Lower lobe of right lung (tissue), 2 donors: ENCODE results near the gene MYH13. TPM values are rescaled to one million over a fixed set of nuclear protein-coding genes. Genes with fewer than 3 reads are reported as not detected.

Experiments
- ATAC-seq, 2 donors: fragments of 200-7000 bp; cut with Tn5 transposase; one replicate each; pipeline ENCODE4 v1.9.1; 2020 to 2022; ENCODE audit warnings: mild to moderate bottlenecking in 2 of 2, moderate library complexity in 2 of 2
- DNase-seq: peaks from one replicate; pipeline ENCODE4 v3.0.0-alpha.2; 2020
- H3K27ac ChIP-seq: fragments of 200-600 bp; one replicate; pipeline ENCODE4 v1.8.0; 2022
- H3K27me3 ChIP-seq: fragments of 200-600 bp; one replicate; pipeline ENCODE4 v1.8.0; 2022; ENCODE audit warnings: low read depth
- H3K36me3 ChIP-seq: fragments of 200-600 bp; one replicate; pipeline ENCODE4 v1.8.0; 2022; ENCODE audit warnings: mild to moderate bottlenecking
- H3K4me1 ChIP-seq: fragments of 200-600 bp; one replicate; pipeline ENCODE4 v1.8.0; 2022
- H3K4me3 ChIP-seq: fragments of 200-600 bp; one replicate; pipeline ENCODE4 v1.8.0; 2022; ENCODE audit warnings: mild to moderate bottlenecking
- H3K9me3 ChIP-seq: fragments of 200-600 bp; one replicate; pipeline ENCODE4 v1.8.0; 2022
- CTCF ChIP-seq: fragments of 200-600 bp; IDR thresholded peaks from one replicate; pipeline ENCODE4 v1.8.0; 2022; ENCODE audit warnings: antibody characterized with exemption, mild to moderate bottlenecking
- intact Hi-C: fragments of 100-400 bp; cut with DNase I; formaldehyde crosslinking; loops from one replicate; pipeline ENCODE4 v1.11.0; 2022
- total RNA-seq: library from RNA; stranded (reverse); fragmentation: NEBNext Ultra II Directional; extraction: Animal tissue kit (Norgen Biotek cat#: 25700); gene quantifications from one replicate; pipeline ENCODE4 v1.2.1, GENCODE V29; 2021
- donor health status: DM: no; HTN: yes; CAD: no; lungs with severe emphysema.

The MYH13 gene
- total RNA-seq, 1 donor from 2014 or later = not detected

DNA sequence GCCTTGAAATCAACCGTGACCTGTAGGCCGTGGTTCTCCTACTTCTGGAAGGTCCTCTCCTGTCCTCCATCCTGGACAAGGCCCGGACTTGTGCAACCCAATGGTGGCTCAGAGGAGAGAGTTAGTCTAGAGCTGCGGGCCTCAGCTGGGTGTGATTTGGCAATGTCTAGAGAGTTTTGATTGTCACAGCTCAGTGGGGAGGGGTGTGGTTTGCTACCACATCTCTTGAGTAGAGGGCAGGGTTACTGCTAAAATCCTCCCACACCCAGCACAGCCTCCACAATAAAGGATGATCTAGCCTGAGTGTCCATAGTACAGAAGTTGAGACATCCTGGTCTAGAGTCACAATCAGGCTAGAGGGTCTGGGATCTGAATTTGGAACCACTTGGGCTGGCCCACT, 40.3 kb downstream of the MYH13 start:
- Histone ChIP-seq H3K27ac (no peak overlapping the region), H3K36me3 (no peaks in the 10 kb centered on the region), H3K4me3 (no peak overlapping the region), H3K9me3 (no peaks in the 10 kb centered on the region), H3K27me3 (no peaks in the 10 kb centered on the region), H3K4me1 (no peaks in the 10 kb centered on the region)
- intact Hi-C loops = no loop called here
- no peak for DNase-seq
- ATAC-seq = no peak
- TF ChIP-seq CTCF = no peak

- intact Hi-C loops = no loop called here
- H3K27ac ChIP-seq = no peak overlapping the region
- no peaks in the 10 kb centered on the region for H3K4me1 ChIP-seq
- ATAC-seq (no peak), DNase-seq (no peak)
- no peak for TF ChIP-seq CTCF
- H3K27me3 ChIP-seq = no peaks in the 10 kb centered on the region
- no peaks in the 10 kb centered on the region for H3K36me3 ChIP-seq
- no peaks in the 10 kb centered on the region for H3K9me3 ChIP-seq
- H3K4me3 ChIP-seq = no peak overlapping the region
Measured at GRCh38 chr17:10328971-10329923, 43.6 kb downstream of the MYH13 start.

- TF ChIP-seq CTCF = no peak
- DNase-seq (no peak), ATAC-seq (no peak)
- Histone ChIP-seq H3K9me3 (no peaks in the 10 kb centered on the region), H3K4me1 (no peaks in the 10 kb centered on the region), H3K27me3 (no peaks in the 10 kb centered on the region), H3K27ac (no peak overlapping the region), H3K4me3 (no peak overlapping the region), H3K36me3 (no peaks in the 10 kb centered on the region)
- intact Hi-C loops = no loop called here
Measured at GRCh38 chr17:10328206-10328605, 44.6 kb downstream of the MYH13 start.

- no peaks in the 10 kb centered on the region for H3K9me3 ChIP-seq
- no peaks in the 10 kb centered on the region for H3K36me3 ChIP-seq
- DNase-seq = peak; percentile 80
- TF ChIP-seq CTCF = peak; percentile 90
- peak; percentile 75 to 90 for ATAC-seq
- no peak overlapping the region for H3K27ac ChIP-seq
- no peaks in the 10 kb centered on the region for H3K4me1 ChIP-seq
- H3K4me3 ChIP-seq = no peak overlapping the region
- no peaks in the 10 kb centered on the region for H3K27me3 ChIP-seq
- intact Hi-C loops = no loop called here
Measured at GRCh38 chr17:10327640-10328039, 45.2 kb downstream of the MYH13 start.

DNA sequence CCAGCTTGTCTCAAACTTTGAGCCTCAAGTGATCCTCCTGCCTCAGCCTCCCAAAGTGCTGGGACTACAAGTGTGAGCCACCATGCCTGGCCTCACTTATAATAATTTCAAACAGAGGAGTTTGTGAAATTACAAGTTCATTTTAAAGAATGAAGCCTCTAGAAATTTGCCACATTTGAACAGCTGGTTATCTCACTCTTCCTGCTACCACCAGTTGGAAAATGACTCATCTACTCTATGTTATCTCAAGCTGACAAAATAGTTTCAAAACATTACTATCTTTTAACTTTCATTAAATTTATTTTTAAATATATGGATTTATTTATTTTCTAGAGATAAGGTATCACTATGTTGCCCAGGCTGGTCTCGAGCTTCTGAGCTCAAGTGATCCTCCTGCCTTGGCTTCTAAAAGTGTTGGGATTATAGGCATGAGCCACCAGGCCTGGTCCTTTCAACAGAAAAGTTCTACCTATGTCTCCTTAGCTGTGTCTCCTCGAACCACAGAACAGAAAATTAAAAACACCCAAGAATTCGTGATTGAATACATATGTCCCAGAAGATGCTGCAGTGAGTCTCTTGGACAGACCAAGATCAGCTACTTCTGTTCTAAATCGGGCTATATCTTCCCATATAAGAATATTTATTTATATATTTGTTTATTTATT, 47.6 kb downstream of the MYH13 start:
- no peaks in the 10 kb centered on the region for H3K9me3 ChIP-seq
- intact Hi-C loops = no loop called here
- no peak overlapping the region for H3K4me3 ChIP-seq
- no peak overlapping the region for H3K27ac ChIP-seq
- H3K36me3 ChIP-seq = no peaks in the 10 kb centered on the region
- TF ChIP-seq CTCF = no peak
- H3K27me3 ChIP-seq = no peaks in the 10 kb centered on the region
- ATAC-seq (no peak), DNase-seq (no peak)
- H3K4me1 ChIP-seq = no peaks in the 10 kb centered on the region
